ENCODE data around the gene SFTPB.

- TF ChIP-seq, protein P1, sequence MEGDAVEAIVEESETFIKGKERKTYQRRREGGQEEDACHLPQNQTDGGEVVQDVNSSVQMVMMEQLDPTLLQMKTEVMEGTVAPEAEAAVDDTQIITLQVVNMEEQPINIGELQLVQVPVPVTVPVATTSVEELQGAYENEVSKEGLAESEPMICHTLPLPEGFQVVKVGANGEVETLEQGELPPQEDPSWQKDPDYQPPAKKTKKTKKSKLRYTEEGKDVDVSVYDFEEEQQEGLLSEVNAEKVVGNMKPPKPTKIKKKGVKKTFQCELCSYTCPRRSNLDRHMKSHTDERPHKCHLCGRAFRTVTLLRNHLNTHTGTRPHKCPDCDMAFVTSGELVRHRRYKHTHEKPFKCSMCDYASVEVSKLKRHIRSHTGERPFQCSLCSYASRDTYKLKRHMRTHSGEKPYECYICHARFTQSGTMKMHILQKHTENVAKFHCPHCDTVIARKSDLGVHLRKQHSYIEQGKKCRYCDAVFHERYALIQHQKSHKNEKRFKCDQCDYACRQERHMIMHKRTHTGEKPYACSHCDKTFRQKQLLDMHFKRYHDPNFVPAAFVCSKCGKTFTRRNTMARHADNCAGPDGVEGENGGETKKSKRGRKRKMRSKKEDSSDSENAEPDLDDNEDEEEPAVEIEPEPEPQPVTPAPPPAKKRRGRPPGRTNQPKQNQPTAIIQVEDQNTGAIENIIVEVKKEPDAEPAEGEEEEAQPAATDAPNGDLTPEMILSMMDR (IDR thresholded peaks at IDR 0.05) = no peak
- no peak for TF ChIP-seq EZH2phosphoT487 (IDR thresholded peaks at IDR 0.05)
- no peak for TF ChIP-seq EZH2 (IDR thresholded peaks at IDR 0.05)
Observed at GRCh38 chr2:85650456-85650855, 17.5 kb downstream of the SFTPB start.
